GM23248 (cell line): ENCODE data around the gene LSAMP. TPM values are rescaled to one million over a fixed set of nuclear protein-coding genes. Genes with fewer than 3 reads are reported as not detected.

Experiments used
- DNase-seq: peaks from one replicate; pipeline ENCODE4 v3.0.0-alpha.2; 2015
- H2AFZ ChIP-seq: fragments of 200-600 bp; sonication (generic); 2 replicates; pipeline ENCODE4 v1.6.1; 2016; ENCODE audit warnings: antibody characterized with exemption
- H3F3A ChIP-seq: fragments of 200-600 bp; sonication (generic); 2 replicates; pipeline ENCODE4 v1.6.1; 2016; ENCODE audit warnings: mild to moderate bottlenecking, antibody characterized with exemption, mixed run types; ENCODE audit not compliant: insufficient read depth
- H3K27ac ChIP-seq: fragments of 200-600 bp; sonication (generic); 2 replicates; pipeline ENCODE4 v1.5.1; 2016; ENCODE audit warnings: mild to moderate bottlenecking
- H3K27me3 ChIP-seq: fragments of 200-600 bp; sonication (generic); replicated peaks from 2 replicates; pipeline ENCODE4 v1.6.1; 2016; ENCODE audit warnings: mild to moderate bottlenecking; ENCODE audit not compliant: insufficient read depth
- H3K36me3 ChIP-seq: fragments of 200-600 bp; sonication (generic); 2 replicates; pipeline ENCODE4 v1.6.1; 2016; ENCODE audit warnings: low read depth, mild to moderate bottlenecking
- H3K4me1 ChIP-seq: fragments of 200-600 bp; sonication (generic); 2 replicates; pipeline ENCODE4 v1.6.1; 2016; ENCODE audit warnings: mild to moderate bottlenecking; ENCODE audit not compliant: insufficient read depth
- H3K4me2 ChIP-seq: fragments of 200-600 bp; sonication (generic); one replicate; pipeline ENCODE4 v1.6.1; 2016; ENCODE audit warnings: mild to moderate bottlenecking; ENCODE audit not compliant: unreplicated experiment
- H3K4me3 ChIP-seq: fragments of 200-600 bp; sonication (generic); 2 replicates; pipeline ENCODE4 v1.5.1; 2016; ENCODE audit warnings: mild to moderate bottlenecking
- H3K79me2 ChIP-seq: fragments of 200-600 bp; sonication (generic); 2 replicates; pipeline ENCODE4 v1.6.1; 2016; ENCODE audit warnings: mild to moderate bottlenecking; ENCODE audit not compliant: insufficient read depth
- H3K9ac ChIP-seq: fragments of 200-600 bp; sonication (generic); 2 replicates; pipeline ENCODE4 v1.6.1; 2016; ENCODE audit warnings: mild to moderate bottlenecking
- H3K9me2 ChIP-seq: fragments of 200-600 bp; sonication (generic); 2 replicates; pipeline ENCODE4 v1.6.1; 2016; ENCODE audit warnings: mixed run types, mild to moderate bottlenecking, moderate library complexity; ENCODE audit not compliant: insufficient read depth
- H3K9me3 ChIP-seq: fragments of 200-600 bp; sonication (generic); one replicate; pipeline ENCODE4 v1.6.1; 2017; ENCODE audit warnings: low read depth
- H4K20me1 ChIP-seq: fragments of 200-600 bp; sonication (generic); 2 replicates; pipeline ENCODE4 v1.6.0; 2016; ENCODE audit not compliant: insufficient read depth
- EZH2 ChIP-seq: fragments of 200-600 bp; sonication (generic); IDR thresholded peaks from 2 replicates; pipeline ENCODE4 v1.6.1; 2018; ENCODE audit warnings: antibody characterized with exemption, mild to moderate bottlenecking; ENCODE audit not compliant: insufficient read depth, poor library complexity, severe bottlenecking
- EZH2phosphoT487 ChIP-seq: fragments of 200-600 bp; sonication (generic); IDR thresholded peaks from 2 replicates; pipeline ENCODE4 v1.6.1; 2018; ENCODE audit warnings: antibody characterized with exemption, moderate library complexity, mild to moderate bottlenecking, low read depth; ENCODE audit not compliant: insufficient read depth
- WGBS, 2 experiments: methylation state at CpG; one replicate each; pipeline ENCODE4 v1.1.6; 2015 to 2017; ENCODE audit warnings: low lambda C conversion rate in 2 of 2, low coverage in 1 of 2; ENCODE audit errors: missing lambda C conversion rate in 2 of 2; 5-methylcytosine and 5-hydroxymethylcytosine counted together
- in situ Hi-C: fragments of 300-500 bp; cut with MboI; formaldehyde crosslinking; loops from 2 replicates; pipeline ENCODE4 v1.15.0; 2020
- polyA plus RNA-seq: library from polyadenylated mRNA; unstranded; fragments of >200 nt; fragmentation: Nextera tagmentation; extraction: Ambion mirVana; gene quantifications from 2 replicates; pipeline ENCODE4 v1.2.1, GENCODE V29; 2016
- total RNA-seq: library from RNA; depleted of rRNA; stranded (reverse); fragments of >200 nt; shearing (Covaris generic); gene quantifications from 2 replicates; pipeline ENCODE4 v1.2.3, GENCODE V29; 2014

The LSAMP gene
- total and polyA plus RNA-seq, 2 experiments from 2014 or later = 4.5 to 9.3 TPM

- no peak for DNase-seq
- Histone ChIP-seq H3K79me2 (no peaks in the 10 kb centered on the region), H3K9ac (no peak overlapping the region), H3K4me1 (no peaks in the 10 kb centered on the region), H3K9me2 (no peaks in the 10 kb centered on the region), H3K9me3 (no peaks in the 10 kb centered on the region), H3F3A (no peaks in the 10 kb centered on the region), H2AFZ (no peak overlapping the region), H4K20me1 (no peaks in the 10 kb centered on the region), H3K4me3 (no peak overlapping the region), H3K36me3 (no peaks in the 10 kb centered on the region), H3K27me3 (no peaks in the 10 kb centered on the region; the same call in 1 of the 2 replicates), H3K27ac (no peak overlapping the region), H3K4me2 (no peak overlapping the region)
- in situ Hi-C loops = no loop called here
- 50 to 58% methylated on average over 1 of the region's 1 CpG for whole genome bisulfite sequencing, 2 experiments
- TF ChIP-seq EZH2phosphoT487 = no peak
- no peak for TF ChIP-seq EZH2
These were observed 19.1 kb upstream of the LSAMP start for GRCh38 chr3:116464276-116464798.

- Histone ChIP-seq H3K79me2 (no peaks in the 10 kb centered on the region), H3K4me3 (no peak overlapping the region), H3K4me2 (no peak overlapping the region), H4K20me1 (no peaks in the 10 kb centered on the region), H3K9ac (no peak overlapping the region), H3K4me1 (no peaks in the 10 kb centered on the region), H3K9me2 (no peaks in the 10 kb centered on the region), H3K9me3 (no peaks in the 10 kb centered on the region), H2AFZ (no peak overlapping the region), H3K27me3 (no peaks in the 10 kb centered on the region), H3K27ac (no peak overlapping the region), H3F3A (no peaks in the 10 kb centered on the region), H3K36me3 (no peaks in the 10 kb centered on the region)
- peak; percentile 42 for DNase-seq
- WGBS, 2 experiments = 22 to 32% methylated on average over 1 of the region's 1 CpG
- in situ Hi-C loops = no loop called here
- TF ChIP-seq EZH2 (no peak), EZH2phosphoT487 (no peak)
These were observed 8.5 kb upstream of the LSAMP start for GRCh38 chr3:116453666-116454346.

GRCh38 chr3:116449546-116450350 lies 4.5 kb upstream of the LSAMP start:
- Histone ChIP-seq H3K4me1 (no peaks in the 10 kb centered on the region), H2AFZ (no peak overlapping the region), H3K4me3 (no peak overlapping the region), H3K9ac (no peak overlapping the region), H3K27ac (no peak overlapping the region), H3F3A (no peaks in the 10 kb centered on the region), H3K9me3 (no peaks in the 10 kb centered on the region), H3K79me2 (no peaks in the 10 kb centered on the region), H3K27me3 (peaks cover 4% of the 10 kb centered on the region; the same call in 1 of the 2 replicates), H3K36me3 (no peaks in the 10 kb centered on the region), H3K4me2 (no peak overlapping the region), H3K9me2 (no peaks in the 10 kb centered on the region), H4K20me1 (no peaks in the 10 kb centered on the region)
- WGBS, 2 experiments = 21 to 35% methylated on average over 3 of the region's 3 CpGs
- DNase-seq = no peak
- in situ Hi-C loops = no loop called here
- no peak for TF ChIP-seq EZH2phosphoT487
- TF ChIP-seq EZH2 = no peak

- peaks cover 7% of the 10 kb centered on the region; the same call in 1 of the 2 replicates for H3K27me3 ChIP-seq
- H3K9me2 ChIP-seq = no peaks in the 10 kb centered on the region
- TF ChIP-seq EZH2 = no peak
- TF ChIP-seq EZH2phosphoT487 = no peak
- no peaks in the 10 kb centered on the region for H4K20me1 ChIP-seq
- H3F3A ChIP-seq = no peaks in the 10 kb centered on the region
- H3K36me3 ChIP-seq = no peaks in the 10 kb centered on the region
- H3K4me1 ChIP-seq = peaks cover 18% of the 10 kb centered on the region
- H3K79me2 ChIP-seq = no peaks in the 10 kb centered on the region
- H3K4me3 ChIP-seq = no peak overlapping the region
- H3K27ac ChIP-seq = no peak overlapping the region
- H3K4me2 ChIP-seq = no peak overlapping the region
- DNase-seq = no peak
- no peaks in the 10 kb centered on the region for H3K9me3 ChIP-seq
- no peak overlapping the region for H3K9ac ChIP-seq
- WGBS, 2 experiments = 84 to 94% methylated on average over 2 of the region's 2 CpGs
- in situ Hi-C loops = no loop called here
- no peak overlapping the region for H2AFZ ChIP-seq
These were observed 703 bp upstream of the LSAMP start for GRCh38 chr3:116445990-116446389.
